A549 (cell line): ENCODE measurements around the gene CYP4F3. TPM values are rescaled to one million over a fixed set of nuclear protein-coding genes. Genes with fewer than 3 reads are reported as not detected.

ENCODE experiments used
- ATAC-seq, 2 experiments: fragments of 200-7000 bp in 1 of 2; fragments of >200 bp in 1 of 2; cut with Nextera tagmentation in 1 of 2; cut with Tn5 transposase in 1 of 2; 3 replicates each; pipeline versions ENCODE4 v1.8.0 to v1.9.1; 2018 to 2020; ENCODE audit warnings: mild to moderate bottlenecking in 1 of 2, moderate library complexity in 1 of 2
- CTCF ChIA-PET: fragments of 300-600 bp; sonication (Branson Sonifier 250); formaldehyde crosslinking; extraction: SDS; loops from one replicate; lab custom pipeline; 2021; ENCODE audit warnings: antibody characterized with exemption, inconsistent platforms; lab: Yijun Ruan, JAX
- POLR2A ChIA-PET: fragments of 350-600 bp; formaldehyde crosslinking; extraction: SDS; loops from one replicate; lab custom pipeline; 2021; ENCODE audit warnings: antibody characterized with exemption, inconsistent platforms; lab: Yijun Ruan, JAX
- DNase-seq, 2 experiments: peaks; one replicate each; pipeline versions ENCODE4 v3.0.0 to v3.0.0-alpha.2; 2011 to 2016; ENCODE audit warnings: low read depth in 1 of 2, low spot score in 1 of 2
- FAIRE-seq: peaks from 2 replicates; lab custom pipeline; 2011; peaks lifted over from hg19 to GRCh38; lab: Jason Lieb, UNC
- H3K27ac ChIP-seq, 2 experiments: fragments of >200 bp; sonication (Bioruptor Twin); formaldehyde crosslinking; 3 replicates each; pipeline ENCODE4 v1.5.1; 2016 to 2017
- H3K4me1 ChIP-seq: fragments of >200 bp; sonication (Bioruptor Twin); formaldehyde crosslinking; 3 replicates; pipeline ENCODE4 v1.6.1; 2016
- H3K4me2 ChIP-seq: fragments of >200 bp; sonication (Bioruptor Twin); formaldehyde crosslinking; 3 replicates; pipeline ENCODE4 v1.6.1; 2016
- H3K4me3 ChIP-seq: fragments of >200 bp; sonication (Bioruptor Twin); formaldehyde crosslinking; 3 replicates; pipeline ENCODE4 v1.5.1; 2016
- H3K9me3 ChIP-seq: fragments of >200 bp; sonication (Bioruptor Twin); formaldehyde crosslinking; 3 replicates; pipeline ENCODE4 v1.6.1; 2016
- BCL3 ChIP-seq: fragments of >200 bp; sonication (Bioruptor Twin); formaldehyde crosslinking; IDR thresholded peaks from 3 replicates; pipeline ENCODE4 v1.6.1; 2016
- BHLHE40 ChIP-seq: IDR thresholded peaks from 2 replicates; pipeline ENCODE4 v1.6.1; 2012; ENCODE audit warnings: low read depth, low read length, inconsistent platforms
- CEBPB ChIP-seq, 2 experiments: fragments of >200 bp in 1 of 2; sonication (Bioruptor Twin) in 1 of 2; formaldehyde crosslinking in 1 of 2; IDR thresholded peaks; 2 replicates each; pipeline ENCODE4 v1.6.1; 2012 to 2016
- CHD4 ChIP-seq: fragments of 200-600 bp; sonication (generic); IDR thresholded peaks from 2 replicates; pipeline ENCODE4 v1.6.1; 2016; ENCODE audit warnings: antibody characterized with exemption, mild to moderate bottlenecking, borderline replicate concordance
- CTCF ChIP-seq: fragments of >200 bp; sonication (Bioruptor Twin); formaldehyde crosslinking; IDR thresholded peaks from 3 replicates; pipeline ENCODE4 v1.5.1; 2016
- ELK1 ChIP-seq: fragments of 150-350 bp; IDR thresholded peaks from 2 replicates; pipeline ENCODE4 v1.6.1; 2014; ENCODE audit warnings: low read depth, mild to moderate bottlenecking, low read length
- EP300 ChIP-seq, 2 experiments: fragments of >200 bp; sonication (Bioruptor Twin); formaldehyde crosslinking; IDR thresholded peaks; 2 replicates in 1 of 2; 3 replicates in 1 of 2; pipeline ENCODE4 v1.6.1; 2016 to 2017
- ESRRA ChIP-seq: fragments of 150-350 bp; IDR thresholded peaks from 2 replicates; pipeline ENCODE4 v1.6.1; 2014; ENCODE audit warnings: mild to moderate bottlenecking, low read length, borderline replicate concordance
- FOSL2 ChIP-seq, 2 experiments: fragments of 450-650 bp in 1 of 2; fragments of >200 bp in 1 of 2; sonication (Bioruptor Twin) in 1 of 2; formaldehyde crosslinking; IDR thresholded peaks; 2 replicates each; pipeline versions ENCODE4 v1.5.0 to v1.6.1; 2016 to 2020; ENCODE audit warnings: mild to moderate bottlenecking in 1 of 2, moderate library complexity in 1 of 2
- FOXS1 ChIP-seq: fragments of 250-450 bp; sonication (Bioruptor Pico); IDR thresholded peaks from 2 replicates; pipeline ENCODE4 v1.5.0; 2020; ENCODE audit warnings: mild to moderate bottlenecking, moderate library complexity
- HDAC2 ChIP-seq: fragments of 200-600 bp; sonication (generic); IDR thresholded peaks from 2 replicates; pipeline ENCODE4 v1.6.1; 2016
- HOXA7 ChIP-seq: fragments of 250-450 bp; sonication (Bioruptor Pico); IDR thresholded peaks from 2 replicates; pipeline ENCODE4 v1.5.0; 2020; ENCODE audit warnings: mild to moderate bottlenecking, moderate library complexity
- JUN ChIP-seq, 2 experiments: fragments of >200 bp; sonication (Bioruptor Twin); formaldehyde crosslinking; IDR thresholded peaks; 2 replicates in 1 of 2; 3 replicates in 1 of 2; pipeline ENCODE4 v1.6.1; 2016 to 2017
- MAFK ChIP-seq: fragments of 450-650 bp; IDR thresholded peaks from 2 replicates; pipeline ENCODE4 v1.6.1; 2014; ENCODE audit not compliant: partially characterized antibody
- MAZ ChIP-seq: fragments of 150-350 bp; IDR thresholded peaks from 2 replicates; pipeline ENCODE4 v1.6.1; 2014; ENCODE audit warnings: antibody characterized with exemption, low read depth, low read length, borderline replicate concordance
- POLR2A ChIP-seq: IDR thresholded peaks from 2 replicates; pipeline ENCODE4 v1.6.1; 2012; ENCODE audit warnings: mild to moderate bottlenecking, low read length
- RAD21 ChIP-seq, 2 experiments: fragments of >200 bp in 1 of 2; sonication (Bioruptor Twin) in 1 of 2; formaldehyde crosslinking in 1 of 2; IDR thresholded peaks in 1 of 2; conservative IDR thresholded peaks in 1 of 2; 2 replicates in 1 of 2; 3 replicates in 1 of 2; pipeline ENCODE4 v1.6.1; 2012 to 2018; ENCODE audit warnings: inconsistent platforms in 1 of 2
- RCOR1 ChIP-seq: fragments of 150-350 bp; IDR thresholded peaks from 2 replicates; pipeline ENCODE4 v1.6.1; 2014; ENCODE audit warnings: antibody characterized with exemption, low read length, low read depth
- REST ChIP-seq: fragments of 200-600 bp; sonication (generic); IDR thresholded peaks from 2 replicates; pipeline ENCODE4 v1.6.1; 2016; ENCODE audit warnings: antibody characterized with exemption, mild to moderate bottlenecking, moderate library complexity
- SMC3 ChIP-seq: fragments of >200 bp; sonication (Bioruptor Twin); formaldehyde crosslinking; IDR thresholded peaks from 3 replicates; pipeline ENCODE4 v1.6.1; 2018; ENCODE audit warnings: inconsistent platforms
- TFCP2L1 ChIP-seq: fragments of 250-450 bp; sonication (Bioruptor Pico); IDR thresholded peaks from 2 replicates; pipeline ENCODE4 v1.5.0; 2021; ENCODE audit warnings: mild to moderate bottlenecking
- TP53 ChIP-seq: fragments of 250-450 bp; sonication (Bioruptor Pico); IDR thresholded peaks from 2 replicates; pipeline ENCODE4 v1.5.0; 2021; ENCODE audit warnings: mild to moderate bottlenecking, moderate library complexity
- ZC3H11A ChIP-seq: fragments of 450-650 bp; IDR thresholded peaks from 2 replicates; pipeline ENCODE4 v1.6.1; 2014; ENCODE audit warnings: antibody characterized with exemption, mild to moderate bottlenecking
- ZFP36 ChIP-seq: fragments of 450-650 bp; IDR thresholded peaks from 2 replicates; pipeline ENCODE4 v1.6.1; 2014; ENCODE audit warnings: borderline replicate concordance; ENCODE audit not compliant: partially characterized antibody
- WGBS: methylation state at CpG from one replicate; pipeline ENCODE4 v1.1.6; 2017; ENCODE audit errors: missing lambda C conversion rate; 5-methylcytosine and 5-hydroxymethylcytosine counted together
- polyA plus RNA-seq, 4 experiments: library from polyadenylated mRNA; depleted of rRNA in 3 of 4; stranded (reverse); fragments of >200 nt; fragmentation: RNase III in 1 of 4; extraction: RNeasy Plus Mini Kit Qiagen cat#74134 plus additional on column Dnase treatment in 1 of 4; gene quantifications; 2 replicates in 3 of 4; 3 replicates in 1 of 4; pipeline ENCODE4 v1.2.3, GENCODE V29; 2011 to 2017
- TF ChIP-seq, protein P1 (sequence below): IDR thresholded peaks from 2 replicates; pipeline ENCODE4 v1.6.1; 2012
- TF ChIP-seq, protein P2 (sequence below): fragments of >200 bp; sonication (Bioruptor Twin); formaldehyde crosslinking; IDR thresholded peaks from 2 replicates; pipeline ENCODE4 v1.6.1; 2016
- TF ChIP-seq, protein P3 (sequence below): IDR thresholded peaks from 2 replicates; pipeline ENCODE4 v1.6.1; 2012

Gene CYP4F3
- polyA plus RNA-seq, 2 of the 4 experiments (the other 2 are of a cell fraction) = 8.9 to 33.2 TPM

DNA sequence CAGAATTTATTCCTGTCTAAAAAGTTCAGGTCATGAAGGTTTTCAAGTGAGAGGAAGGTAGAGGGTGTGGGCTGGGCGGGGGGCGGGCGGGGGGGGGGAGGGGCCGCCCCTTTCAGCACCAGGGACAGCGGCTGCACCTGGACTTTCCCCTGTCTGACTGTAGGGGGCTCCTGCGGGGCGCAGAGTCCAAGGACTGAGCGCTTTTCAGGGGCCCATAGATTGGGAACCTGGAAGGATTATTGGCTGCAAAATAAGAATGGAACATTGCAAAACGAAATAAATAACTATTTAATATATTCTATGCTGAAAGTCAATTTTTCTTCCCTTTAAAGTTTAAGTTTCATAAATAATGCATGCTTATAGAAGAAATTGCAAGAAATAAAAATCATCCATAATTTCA lies 8.9 kb upstream of the CYP4F3 start:
- no peak for FAIRE-seq
- peak; percentile 54 to 55; a peak in 4 of 6 replicates for ATAC-seq
- H3K4me1 ChIP-seq = no peaks in the 10 kb centered on the region
- 3% methylated on average over 4 of the region's 9 CpGs for WGBS
- TF ChIP-seq BHLHE40 = no peak
- TF ChIP-seq MAZ = no peak
- peak; percentile 77 for TF ChIP-seq REST
- TF ChIP-seq FOSL2 (IDR thresholded peaks at IDR 0.05) = no peak
- no peak for TF ChIP-seq FOSL2 (CRISPR knock-in tag; IDR thresholded peaks at IDR 0.05)
- no peak for TF ChIP-seq POLR2A
- no peak for TF ChIP-seq ZFP36
- peak; percentile 69 for TF ChIP-seq SMC3
- TF ChIP-seq CHD4 = no peak
- TF ChIP-seq RAD21 (conservative IDR thresholded peaks at IDR 0.05 in 1 of 2, IDR thresholded peaks at IDR 0.05 in 1 of 2) = peak; percentile 46 to 65; a peak in 4 of 5 replicates
- no peak for TF ChIP-seq EP300 (IDR thresholded peaks at IDR 0.05)
- TF ChIP-seq CTCF = peak; percentile 44
- no peak overlapping the region for H3K4me2 ChIP-seq
- DNase-seq = peak in 1 of 2 experiments; percentile 13
- ChIA-PET CTCF (interaction anchor here (1.2 to 1.4 kb wide), 2 partner anchors 41 to 238 kb away, joined by 3 to 5 read pairs; partner anchors contain the start of gene CYP4F12), POLR2A (no interaction called here)
- no peaks in the 10 kb centered on the region for H3K9me3 ChIP-seq
- no peak overlapping the region for H3K27ac ChIP-seq
- no peak overlapping the region for H3K4me3 ChIP-seq

GRCh38 chr19:15633082-15633835 lies 7.4 kb upstream of the CYP4F3 start:
- ChIA-PET CTCF (interaction anchor here (0.6 to 1.4 kb wide), 3 partner anchors 78 to 377 kb away, joined by 3 to 6 read pairs (median 5); no protein-coding TSS in a partner anchor), POLR2A (no interaction called here)
- DNase-seq (no peak), FAIRE-seq (no peak), ATAC-seq (no peak)
- Histone ChIP-seq H3K4me1 (no peaks in the 10 kb centered on the region), H3K9me3 (no peaks in the 10 kb centered on the region), H3K4me3 (no peak overlapping the region), H3K27ac (no peak overlapping the region), H3K4me2 (no peak overlapping the region)
- 61% methylated on average over 5 of the region's 5 CpGs for WGBS
- TF ChIP-seq JUN (IDR thresholded peaks at IDR 0.05) (no peak), CHD4 (no peak), MAFK (no peak), FOXS1 (CRISPR knock-in tag) (no peak), ZFP36 (no peak), ZC3H11A (no peak), TP53 (CRISPR knock-in tag) (no peak), BCL3 (no peak), TFCP2L1 (CRISPR knock-in tag) (no peak), EP300 (IDR thresholded peaks at IDR 0.05) (no peak), HOXA7 (no peak), ESRRA (no peak), HDAC2 (no peak), RCOR1 (no peak), CEBPB (IDR thresholded peaks at IDR 0.05) (no peak), ELK1 (no peak)
- TF ChIP-seq, protein P1, sequence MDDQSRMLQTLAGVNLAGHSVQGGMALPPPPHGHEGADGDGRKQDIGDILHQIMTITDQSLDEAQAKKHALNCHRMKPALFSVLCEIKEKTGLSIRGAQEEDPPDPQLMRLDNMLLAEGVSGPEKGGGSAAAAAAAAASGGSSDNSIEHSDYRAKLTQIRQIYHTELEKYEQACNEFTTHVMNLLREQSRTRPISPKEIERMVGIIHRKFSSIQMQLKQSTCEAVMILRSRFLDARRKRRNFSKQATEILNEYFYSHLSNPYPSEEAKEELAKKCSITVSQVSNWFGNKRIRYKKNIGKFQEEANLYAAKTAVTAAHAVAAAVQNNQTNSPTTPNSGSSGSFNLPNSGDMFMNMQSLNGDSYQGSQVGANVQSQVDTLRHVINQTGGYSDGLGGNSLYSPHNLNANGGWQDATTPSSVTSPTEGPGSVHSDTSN = no peak
- TF ChIP-seq, protein P2, sequence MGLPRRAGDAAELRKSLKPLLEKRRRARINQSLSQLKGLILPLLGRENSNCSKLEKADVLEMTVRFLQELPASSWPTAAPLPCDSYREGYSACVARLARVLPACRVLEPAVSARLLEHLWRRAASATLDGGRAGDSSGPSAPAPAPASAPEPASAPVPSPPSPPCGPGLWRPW = no peak
- TF ChIP-seq, protein P3, sequence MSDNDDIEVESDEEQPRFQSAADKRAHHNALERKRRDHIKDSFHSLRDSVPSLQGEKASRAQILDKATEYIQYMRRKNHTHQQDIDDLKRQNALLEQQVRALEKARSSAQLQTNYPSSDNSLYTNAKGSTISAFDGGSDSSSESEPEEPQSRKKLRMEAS = no peak
